HG03135 (cell line): ENCODE measurements around the gene NHS.

ENCODE experiments used
- ATAC-seq: cut with Tn5 transposase; IDR thresholded peaks from one replicate; pipeline ENCODE4 v1.9.1; 2021; ENCODE audit warnings: mild to moderate bottlenecking, moderate library complexity; ENCODE audit not compliant: unreplicated experiment

Gene NHS

DNA sequence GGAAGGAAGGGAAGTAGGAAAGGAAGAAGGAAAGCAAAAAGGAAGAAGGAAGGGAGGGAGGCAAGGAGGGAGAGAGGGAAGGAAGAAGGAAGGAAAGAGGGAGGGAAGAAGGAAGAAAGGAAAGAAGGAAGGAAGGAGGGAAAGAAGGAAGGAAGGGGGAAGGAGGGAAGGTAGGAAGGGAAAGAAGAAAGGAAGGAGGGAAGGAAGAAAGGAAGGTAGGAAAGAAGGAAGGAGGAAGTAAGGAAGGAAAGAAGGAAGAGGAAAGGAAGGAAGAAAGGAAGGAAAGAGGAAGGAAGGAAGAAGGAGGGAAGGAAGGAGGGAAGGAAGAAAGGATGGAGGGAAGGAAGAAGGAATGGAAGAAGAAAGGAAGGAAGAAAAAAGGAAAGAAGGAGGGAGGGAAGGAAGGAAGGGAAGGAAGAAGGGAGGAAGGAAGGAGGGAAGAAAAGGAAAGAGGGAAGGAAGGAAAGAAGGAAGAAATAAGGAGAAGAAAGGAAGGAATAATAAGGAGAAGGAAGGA, 343.7 kb downstream of the NHS start:
- ATAC-seq: no peak

DNA sequence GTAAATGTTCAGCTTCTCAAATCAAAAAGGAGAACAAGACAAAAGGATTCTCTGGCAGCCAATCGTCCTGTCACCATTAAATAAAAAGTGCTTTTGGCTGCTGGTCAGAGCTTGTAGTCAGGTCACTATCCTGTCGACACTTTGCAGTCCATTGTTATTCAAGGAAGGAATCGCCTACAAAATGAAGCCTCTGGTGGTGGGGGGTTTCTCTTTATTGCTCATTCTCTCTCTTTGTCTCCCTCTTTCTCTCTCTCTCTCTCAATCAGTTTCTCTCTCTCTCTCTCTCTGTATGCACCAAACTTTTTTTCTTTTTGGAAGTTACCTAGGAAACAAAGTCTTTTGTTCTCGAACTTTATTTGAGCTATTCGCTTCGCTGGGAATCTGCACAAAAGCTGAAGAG, 344.7 kb downstream of the NHS start:
- ATAC-seq: no peak

DNA sequence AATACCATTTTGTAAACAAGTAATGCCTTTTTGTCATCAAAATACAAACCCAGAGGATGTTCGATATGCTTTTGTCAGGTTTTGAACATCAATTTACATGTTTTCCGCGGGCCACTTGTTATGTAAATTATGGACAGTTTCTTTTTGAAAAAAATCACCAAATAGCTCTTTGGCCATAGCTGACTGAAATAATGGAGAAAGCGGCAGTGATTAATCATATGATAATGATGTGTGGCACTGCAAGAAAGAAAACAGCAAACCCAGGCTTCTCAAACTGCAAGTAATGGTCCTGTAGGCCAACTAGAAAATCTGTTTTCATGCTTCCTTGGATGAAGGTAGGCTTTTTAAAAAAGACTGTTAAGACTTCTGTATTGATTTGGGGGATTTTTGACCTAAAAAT, 346.7 kb downstream of the NHS start:
- ATAC-seq: no peak

DNA sequence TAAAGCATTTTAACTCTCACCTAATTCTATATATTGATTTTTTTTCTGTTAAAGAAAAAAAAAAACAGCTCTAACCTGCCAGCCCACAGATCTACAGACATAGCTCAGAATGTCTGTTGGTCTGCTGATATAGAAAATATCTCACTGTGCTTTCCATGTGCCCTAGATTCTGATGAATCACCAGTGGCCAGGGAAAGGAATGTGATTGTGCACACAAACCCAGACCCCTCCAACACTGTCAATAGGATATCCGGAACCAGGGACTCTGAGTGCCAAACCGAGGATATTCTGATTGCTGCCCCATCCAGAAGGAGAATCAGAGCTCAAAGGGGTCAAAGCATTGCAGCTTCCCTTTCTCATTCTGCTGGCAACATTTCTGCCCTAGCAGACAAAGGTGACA, 350.2 kb downstream of the NHS start:
- ATAC-seq: no peak

DNA sequence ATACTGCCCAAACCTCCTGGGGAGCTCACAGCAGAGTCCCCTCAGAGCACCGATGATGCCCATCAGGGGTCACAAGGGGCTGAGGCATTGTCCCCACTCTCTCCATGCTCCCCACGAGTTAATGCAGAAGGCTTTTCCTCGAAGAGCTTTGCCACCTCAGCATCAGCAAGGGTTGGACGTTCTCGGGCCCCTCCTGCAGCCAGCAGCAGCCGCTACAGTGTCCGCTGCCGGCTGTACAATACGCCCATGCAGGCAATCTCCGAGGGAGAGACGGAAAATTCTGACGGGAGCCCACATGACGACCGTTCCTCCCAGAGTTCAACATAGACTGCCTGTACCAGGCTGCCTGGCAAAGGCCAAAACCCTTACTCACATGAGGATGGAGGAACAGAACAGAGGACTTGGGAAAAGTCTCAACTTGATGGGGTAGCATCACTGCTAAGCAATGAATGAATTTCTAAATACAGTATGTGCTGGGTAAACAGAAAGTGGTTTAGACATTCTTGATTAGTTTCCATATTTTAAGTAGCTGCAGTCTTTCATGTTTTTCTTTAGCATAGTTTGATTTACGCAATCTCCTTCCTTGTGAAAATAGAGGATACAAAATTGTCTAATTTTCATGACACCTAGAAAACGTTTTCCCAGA, 357.3 kb downstream of the NHS start:
- no peak for ATAC-seq

DNA sequence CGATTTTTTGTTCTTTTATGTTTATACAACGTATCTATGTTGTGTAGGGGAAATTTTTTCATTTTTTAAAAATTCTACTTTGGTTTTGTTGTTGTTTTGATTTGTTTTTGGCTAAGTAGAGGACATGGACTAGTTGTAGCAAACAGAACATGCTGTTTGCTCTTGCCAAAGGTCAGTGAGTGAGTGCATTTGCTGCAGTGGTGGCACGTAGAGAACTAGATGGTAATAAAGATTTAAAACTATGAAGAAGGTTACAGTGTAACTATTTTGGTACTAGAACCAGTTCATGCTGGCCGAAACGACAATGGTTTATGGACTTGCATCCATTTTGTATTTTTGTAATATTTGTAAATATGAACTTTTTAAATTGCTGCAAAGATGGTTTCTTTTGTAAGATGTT, 360.4 kb downstream of the NHS start:
- no peak for ATAC-seq

DNA sequence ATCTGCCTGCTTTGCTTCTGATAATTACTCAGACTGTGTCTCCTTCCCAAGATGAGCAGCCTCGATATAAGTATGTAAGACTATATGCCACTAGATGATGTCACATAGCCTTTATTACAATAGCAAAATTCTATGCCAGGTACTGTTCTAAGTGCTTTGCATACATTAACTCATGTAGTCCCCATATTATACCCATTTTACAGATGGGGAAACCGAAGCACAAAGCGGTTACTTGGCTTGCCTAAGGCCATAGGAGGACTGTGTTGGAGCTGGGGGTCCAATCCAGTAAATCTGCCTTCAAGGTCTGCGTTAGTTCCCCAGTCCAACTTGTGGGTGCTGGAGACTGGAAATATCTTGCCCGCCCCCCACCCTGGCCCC, 361.5 kb downstream of the NHS start:
- no peak for ATAC-seq

DNA sequence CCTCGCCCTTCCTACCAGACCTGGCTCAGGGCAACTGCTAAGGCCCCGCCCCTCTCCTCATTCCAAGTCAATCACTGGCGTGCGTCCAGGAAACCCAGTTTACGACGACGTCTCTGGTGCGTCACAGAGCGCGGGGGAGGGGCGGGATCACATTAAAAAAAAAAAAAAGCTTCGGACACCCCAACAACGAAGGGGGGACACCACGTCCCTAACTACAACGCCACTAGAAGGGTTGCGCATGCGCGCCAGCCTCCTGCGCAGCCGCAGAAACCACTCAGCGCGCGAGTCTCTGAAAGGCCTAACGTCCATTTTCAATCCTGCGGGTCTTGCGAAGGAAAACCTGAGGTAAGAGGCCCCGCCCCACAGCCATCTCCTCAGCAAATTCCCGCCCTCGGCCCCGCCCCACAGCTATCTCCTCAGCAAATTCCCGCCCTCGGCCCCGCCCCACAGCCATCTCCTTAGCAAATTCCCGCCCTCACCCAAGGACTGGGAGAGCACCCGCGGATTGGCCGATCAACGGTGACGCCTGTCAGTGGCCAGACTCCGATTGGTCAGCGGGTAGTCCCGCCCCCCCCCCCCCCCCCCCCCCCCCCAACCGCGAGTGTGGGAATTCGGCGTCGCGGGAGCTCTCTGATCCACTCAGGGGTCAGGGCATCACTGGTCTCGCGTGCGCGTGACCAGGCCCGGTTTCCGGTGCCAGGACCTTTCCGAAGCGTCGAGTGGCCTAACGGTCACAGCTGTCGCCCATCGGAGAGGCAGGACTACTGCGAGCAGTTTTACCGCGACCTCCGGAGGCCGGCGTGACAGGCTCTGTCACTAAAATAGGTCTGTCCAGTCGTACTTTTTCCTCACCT, 362.1 kb downstream of the NHS start, which contains the start of gene SCML1:
TSS of gene SCML1 (plus strand) at position 638 of the 854 bp plus-strand sequence. CDS start 6,694 bp downstream, outside the sequence.
- peak; percentile 54 for ATAC-seq

DNA sequence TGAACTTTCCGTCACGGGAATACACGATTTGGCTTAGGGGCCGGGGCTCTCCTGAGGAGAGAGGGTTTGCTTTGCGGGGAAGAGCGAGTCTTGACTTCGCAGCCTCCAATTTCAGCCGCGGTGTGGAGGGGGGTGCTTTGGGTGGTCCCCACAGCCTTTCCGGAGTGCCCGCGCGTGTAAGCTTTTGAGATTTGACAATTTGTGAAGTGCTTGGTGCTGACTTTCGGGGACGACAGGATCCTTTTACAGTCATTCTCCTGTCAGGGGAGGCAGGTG, 362.6 kb downstream of the NHS start:
- no peak for ATAC-seq

DNA sequence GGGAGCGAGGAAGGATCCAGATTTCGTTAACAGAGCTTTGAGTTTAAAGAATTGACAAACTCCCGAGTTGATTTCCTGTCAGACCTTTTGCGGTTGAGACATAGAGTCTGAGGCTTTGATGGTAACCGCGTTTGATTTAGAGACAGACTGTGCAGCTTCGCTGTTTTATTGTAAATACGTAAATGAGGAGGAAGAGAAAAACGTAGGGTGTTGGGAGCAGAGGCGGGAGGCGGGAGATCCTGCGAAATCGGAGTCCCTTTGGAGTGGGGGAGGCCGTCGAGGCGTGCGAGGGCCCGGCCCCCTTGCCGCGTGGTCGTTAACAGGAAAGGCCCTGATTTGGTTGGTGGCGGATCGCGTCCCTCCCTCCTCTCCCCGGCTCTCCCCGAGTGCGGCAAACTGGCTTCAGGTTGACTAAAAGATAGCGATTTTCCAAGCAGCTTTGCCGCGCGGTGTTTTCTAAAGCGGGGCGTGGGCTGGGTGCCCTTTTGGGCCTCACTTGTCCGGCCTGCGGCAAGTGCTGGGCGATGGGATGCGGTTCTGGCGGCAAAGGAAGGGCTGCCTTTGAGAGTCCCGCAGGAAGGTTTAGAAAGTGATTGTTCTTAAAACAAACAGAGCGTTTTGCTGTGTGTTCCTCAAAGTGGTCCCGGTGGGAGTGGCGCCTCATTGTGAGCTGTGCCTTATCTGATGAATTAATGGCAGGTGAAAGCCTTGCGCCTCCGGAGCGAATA, 363.1 kb downstream of the NHS start:
- no peak for ATAC-seq

DNA sequence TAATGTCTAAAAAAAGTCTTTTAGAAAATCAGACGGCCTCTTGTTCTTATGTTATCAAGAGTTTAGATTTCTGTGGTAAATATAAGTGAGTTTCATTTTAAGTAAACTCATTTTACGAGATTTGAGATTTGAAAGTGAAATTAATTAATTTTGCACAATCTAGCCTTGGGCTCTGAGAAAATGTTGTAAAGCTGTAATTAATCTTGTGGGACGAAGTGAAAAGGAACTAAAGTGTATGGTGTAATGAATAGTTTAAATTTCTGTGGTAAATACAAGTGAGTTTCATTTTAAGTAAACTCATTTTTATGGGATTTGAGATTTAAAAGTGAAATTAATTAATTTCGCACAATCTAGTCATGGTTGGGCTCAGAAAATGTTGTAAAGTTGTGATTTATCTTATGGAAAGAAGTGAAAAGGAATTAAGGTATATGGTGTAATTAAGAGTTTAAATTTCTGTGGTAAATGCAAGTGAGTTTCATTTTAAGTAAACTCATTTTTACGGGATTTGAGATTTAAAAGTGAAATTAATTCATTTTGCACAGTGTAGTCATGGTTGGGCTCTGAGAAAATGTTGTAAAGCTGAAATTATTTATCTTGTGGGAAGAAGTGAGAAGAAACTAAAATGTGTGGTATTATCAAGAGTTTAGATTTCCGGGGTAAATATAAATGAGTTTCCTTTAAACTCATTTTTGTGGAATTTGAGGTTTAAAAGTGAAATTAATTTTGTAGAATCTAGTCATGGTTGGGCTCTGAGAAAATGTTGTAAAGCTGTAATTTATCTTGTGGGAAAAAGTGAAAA, 363.9 kb downstream of the NHS start:
- no peak for ATAC-seq

DNA sequence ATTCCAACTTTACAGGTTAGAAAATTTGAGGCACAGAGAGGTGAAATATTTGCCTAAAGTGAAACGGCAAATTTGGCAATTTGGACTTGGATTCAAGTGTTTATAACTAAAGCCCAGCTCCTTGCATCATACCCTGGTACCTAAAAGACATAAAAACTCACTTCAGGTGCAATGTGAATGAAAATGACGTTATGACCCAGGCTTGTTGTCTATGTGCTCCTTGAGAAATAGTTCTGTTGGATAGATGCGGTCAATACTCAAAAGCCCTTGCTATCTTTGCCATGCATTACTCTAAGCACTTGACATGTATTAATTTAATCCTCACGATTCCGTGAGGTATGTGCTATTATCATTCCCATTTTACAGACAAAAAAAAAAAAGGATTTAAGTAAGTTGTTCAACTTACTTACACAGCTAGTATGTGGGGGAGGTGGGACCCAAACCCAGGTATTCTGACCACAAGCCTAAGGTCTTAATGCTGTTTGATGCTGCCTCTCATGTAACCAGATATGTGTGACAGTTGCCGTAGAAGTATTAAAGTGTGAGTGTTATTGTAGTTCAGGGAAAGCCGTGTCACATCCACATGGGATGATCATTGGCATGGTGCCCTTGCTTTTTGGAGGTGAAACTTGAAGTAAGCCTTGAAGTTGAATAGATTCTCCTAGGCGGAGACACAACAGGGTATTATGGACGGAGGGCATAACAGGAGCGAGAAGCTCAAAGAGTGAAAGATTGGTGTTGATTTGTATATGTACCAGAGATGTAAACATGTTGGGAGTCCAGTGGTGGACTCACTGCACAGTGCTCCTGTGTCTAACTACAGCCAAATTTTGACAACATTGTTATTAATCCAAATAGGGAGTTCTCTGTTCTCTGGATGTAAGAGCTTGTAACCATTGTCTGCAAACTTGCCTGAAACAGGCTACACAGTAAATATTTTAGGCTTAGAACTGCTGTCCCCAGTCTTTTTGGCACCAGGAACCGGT, 365.4 kb downstream of the NHS start:
- ATAC-seq: no peak

DNA sequence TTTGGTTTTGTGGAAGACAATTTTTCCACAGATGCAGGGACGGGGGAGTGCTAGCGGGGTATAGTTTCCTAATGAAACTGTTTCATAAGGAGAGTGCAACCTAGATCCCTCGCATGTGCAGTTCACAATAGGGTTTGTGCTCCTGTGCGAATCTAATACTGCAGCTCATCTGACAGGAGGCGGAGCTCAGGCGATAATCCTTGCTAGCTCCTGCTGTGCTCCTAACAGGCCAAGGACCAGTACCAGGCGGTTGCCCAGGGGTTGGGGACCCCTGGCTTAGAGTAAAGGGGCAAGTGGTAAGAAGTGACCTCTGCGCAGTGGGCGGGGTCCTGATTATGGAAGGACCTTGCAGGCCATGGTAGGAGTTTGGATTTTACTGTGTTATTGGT, 366.1 kb downstream of the NHS start:
- no peak for ATAC-seq

DNA sequence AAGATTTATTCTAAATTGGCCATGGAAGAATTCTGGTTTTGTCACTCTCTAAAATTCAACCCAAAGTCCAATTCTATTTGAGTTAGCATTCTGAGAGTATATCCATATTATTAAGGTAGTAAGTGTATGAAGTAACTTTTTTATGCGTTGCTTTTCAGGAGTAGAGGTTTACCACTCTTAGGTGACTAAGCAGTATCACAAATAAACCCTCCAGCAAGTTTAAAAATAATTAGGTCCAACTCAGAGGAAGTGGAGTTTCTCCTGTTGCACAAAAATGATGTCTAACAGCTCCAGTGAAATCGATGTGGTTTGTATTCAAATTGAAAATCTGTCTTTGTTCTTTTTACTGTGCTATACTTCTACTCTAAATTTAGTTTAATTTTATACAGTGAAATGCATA, 368.9 kb downstream of the NHS start:
- ATAC-seq: no peak

DNA sequence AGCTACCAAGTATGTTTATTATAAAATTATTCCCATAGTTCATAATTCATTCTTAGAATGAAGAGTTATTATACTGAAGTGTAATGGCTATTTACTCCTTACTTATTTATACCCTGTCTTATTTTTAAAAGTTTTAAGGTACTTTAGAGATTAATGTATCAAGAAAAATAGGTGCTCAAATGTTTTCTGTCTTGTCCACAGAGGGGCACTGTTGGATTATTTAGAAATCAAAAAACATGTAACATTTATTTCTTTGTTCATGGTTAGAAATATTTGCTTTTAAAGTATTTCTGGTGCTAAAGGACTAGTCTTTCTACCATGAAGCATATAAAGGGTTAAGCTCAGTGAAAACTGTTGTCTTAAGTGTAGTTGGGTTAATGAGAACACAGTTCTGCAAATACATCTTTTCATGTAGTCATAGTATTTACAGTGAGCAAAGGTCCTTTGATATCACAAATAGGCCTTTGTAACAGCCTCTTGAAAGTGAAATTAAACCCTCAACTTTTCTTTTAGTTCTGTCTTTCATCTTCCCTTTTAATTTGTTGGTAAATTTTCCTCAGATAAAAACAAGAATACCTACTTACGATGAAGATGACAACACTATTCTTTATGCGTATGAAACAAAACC, 370.0 kb downstream of the NHS start:
- ATAC-seq: no peak

DNA sequence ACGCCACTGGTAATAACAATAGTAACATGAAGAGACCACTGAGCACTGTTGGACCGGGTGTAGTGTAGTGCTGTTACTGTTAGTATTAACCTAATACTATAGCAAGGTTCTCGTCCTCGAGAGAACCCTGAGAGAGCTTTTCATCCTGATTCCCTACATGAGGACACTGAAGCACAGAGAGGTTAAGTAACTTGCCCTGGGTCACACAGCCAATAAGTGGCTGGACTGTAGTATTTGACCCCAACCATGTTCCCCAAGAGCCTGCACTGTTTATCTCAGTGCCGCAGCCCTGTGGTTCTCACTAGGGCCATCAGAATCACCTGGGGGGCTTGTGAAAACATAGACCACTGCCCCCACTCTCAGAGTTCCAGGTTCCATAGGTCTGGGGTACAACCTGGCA, 372.7 kb downstream of the NHS start:
- no peak for ATAC-seq

DNA sequence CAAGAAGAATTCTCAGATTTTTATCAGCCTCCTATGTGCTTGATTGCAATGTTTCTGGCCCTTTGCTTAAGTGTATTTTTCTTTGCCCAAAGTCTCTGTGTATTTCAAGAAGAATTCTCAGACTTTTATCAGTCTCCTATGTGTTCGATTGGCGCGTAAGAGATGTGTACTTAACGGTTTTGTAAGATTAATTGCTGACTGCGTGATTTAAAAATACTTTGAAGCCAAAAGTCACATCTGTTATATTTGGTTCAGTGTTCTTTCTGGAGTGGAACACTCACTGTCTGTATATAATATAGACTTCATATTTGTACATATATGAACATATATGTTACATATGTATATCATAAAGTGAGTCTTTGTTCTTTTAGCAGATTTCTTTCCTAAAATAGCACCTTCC, 373.7 kb downstream of the NHS start:
- ATAC-seq: no peak

DNA sequence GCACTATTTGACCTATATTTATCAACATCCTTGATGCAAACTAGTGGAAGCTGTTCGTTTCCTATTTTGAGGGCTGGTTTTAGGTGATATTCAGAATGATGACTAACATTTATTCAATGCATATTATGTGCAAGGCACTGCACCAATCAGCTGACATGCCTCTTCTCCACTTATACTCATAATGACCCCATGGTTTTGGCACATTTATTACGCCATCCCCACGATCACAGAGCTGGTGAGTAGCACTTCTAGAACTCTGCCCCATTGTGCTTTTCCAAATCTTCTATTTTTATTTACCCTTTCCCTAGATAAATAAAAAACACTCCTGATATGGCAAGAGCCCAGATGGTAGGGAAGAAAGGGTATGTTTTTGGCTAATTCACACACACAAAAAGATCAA, 375.4 kb downstream of the NHS start:
- ATAC-seq: no peak

DNA sequence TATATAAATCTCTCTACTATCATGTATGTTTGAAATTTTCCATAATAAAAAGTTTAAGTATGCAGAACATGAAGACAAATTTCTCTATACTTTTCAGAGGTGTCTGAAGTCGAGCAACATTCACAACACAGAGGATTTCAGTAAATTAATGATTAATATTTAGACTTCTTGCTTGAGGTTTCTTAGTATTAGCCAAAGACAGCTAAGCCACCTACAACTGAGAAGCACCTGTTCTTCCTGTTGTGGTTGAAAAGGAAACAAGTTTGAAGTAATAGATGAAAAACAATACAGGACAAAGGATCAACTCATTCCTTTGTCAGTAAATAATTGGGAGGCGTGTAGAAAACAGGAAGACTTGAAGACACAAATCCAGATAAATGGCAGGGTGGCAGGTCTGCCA, 383.4 kb downstream of the NHS start:
- ATAC-seq: peak; percentile 83
